OCI-LY1 (cell line): ENCODE results near the gene SDK1.

Experiments
- H2AFZ ChIP-seq: fragments of 200-600 bp; sonication (generic), shearing (Covaris generic); 2 replicates; pipeline ENCODE4 v1.6.0; 2014; ENCODE audit warnings: antibody characterized with exemption, mild to moderate bottlenecking, low read length
- H3F3A ChIP-seq: fragments of 200-600 bp; sonication (generic), shearing (Covaris generic); 2 replicates; pipeline ENCODE4 v1.6.0; 2014; ENCODE audit warnings: mild to moderate bottlenecking, antibody characterized with exemption, low read length, moderate library complexity; ENCODE audit not compliant: insufficient read depth
- H3K27ac ChIP-seq: fragments of 200-600 bp; sonication (generic); 2 replicates; pipeline ENCODE4 v1.5.1; 2014; ENCODE audit warnings: low read length, mixed run types, mild to moderate bottlenecking, low read depth; ENCODE audit not compliant: poor library complexity, severe bottlenecking
- H3K27me3 ChIP-seq: fragments of 200-600 bp; sonication (generic); 2 replicates; pipeline ENCODE4 v1.6.0; 2014; ENCODE audit warnings: antibody characterized with exemption, mild to moderate bottlenecking, low read length, moderate library complexity; ENCODE audit not compliant: insufficient read depth
- H3K36me3 ChIP-seq: fragments of 200-600 bp; sonication (generic); 2 replicates; pipeline ENCODE4 v1.6.1; 2014; ENCODE audit warnings: mild to moderate bottlenecking, antibody characterized with exemption, low read length, moderate library complexity, mixed read lengths; ENCODE audit not compliant: insufficient read depth
- H3K4me1 ChIP-seq: fragments of 200-600 bp; sonication (generic); 2 replicates; pipeline ENCODE4 v1.5.1; 2014; ENCODE audit warnings: mild to moderate bottlenecking, low read length, moderate library complexity; ENCODE audit not compliant: insufficient read depth, severe bottlenecking
- H3K4me2 ChIP-seq: fragments of 200-600 bp; sonication (generic), shearing (Covaris generic); 2 replicates; pipeline ENCODE4 v1.6.1; 2014; ENCODE audit warnings: low read length
- H3K4me3 ChIP-seq: fragments of 200-600 bp; sonication (generic); 2 replicates; pipeline ENCODE4 v1.5.1; 2014; ENCODE audit warnings: low read length, low read depth, mild to moderate bottlenecking, mixed read lengths; ENCODE audit not compliant: poor library complexity, severe bottlenecking
- H3K79me2 ChIP-seq: fragments of 200-600 bp; shearing (Covaris generic); 2 replicates; pipeline ENCODE4 v1.6.1; 2016; ENCODE audit warnings: mixed run types, low read length, mixed read lengths; ENCODE audit not compliant: insufficient read depth
- H3K9ac ChIP-seq: fragments of 200-600 bp; sonication (generic), shearing (Covaris generic); 2 replicates; pipeline ENCODE4 v1.6.1; 2014; ENCODE audit warnings: mild to moderate bottlenecking, low read length, mixed read lengths
- H3K9me2 ChIP-seq: fragments of 200-600 bp; sonication (generic), shearing (Covaris generic); 2 replicates; pipeline ENCODE4 v1.6.1; 2014; ENCODE audit warnings: low read depth, mild to moderate bottlenecking, low read length, mixed read lengths
- H3K9me3 ChIP-seq: fragments of 200-600 bp; shearing (Covaris generic); 2 replicates; pipeline ENCODE4 v1.6.1; 2014; ENCODE audit warnings: low read length, mixed read lengths
- H4K20me1 ChIP-seq: fragments of 200-600 bp; sonication (generic), shearing (Covaris generic); 2 replicates; pipeline ENCODE4 v1.6.0; 2016; ENCODE audit warnings: mild to moderate bottlenecking, low read length; ENCODE audit not compliant: insufficient read depth
- EZH2 ChIP-seq: fragments of 200-600 bp; sonication (generic), shearing (Covaris generic); IDR thresholded peaks from 2 replicates; pipeline ENCODE4 v1.8.0; 2017; ENCODE audit warnings: borderline replicate concordance, mixed run types, mild to moderate bottlenecking, antibody characterized with exemption, low read length, moderate library complexity, mixed read lengths
- TF ChIP-seq, protein P1 (sequence below): fragments of 200-600 bp; sonication (generic), shearing (Covaris generic); IDR thresholded peaks from 2 replicates; pipeline ENCODE4 v1.5.1; 2017; ENCODE audit warnings: mild to moderate bottlenecking, antibody characterized with exemption, low read length, moderate library complexity, mixed read lengths

The SDK1 gene

DNA sequence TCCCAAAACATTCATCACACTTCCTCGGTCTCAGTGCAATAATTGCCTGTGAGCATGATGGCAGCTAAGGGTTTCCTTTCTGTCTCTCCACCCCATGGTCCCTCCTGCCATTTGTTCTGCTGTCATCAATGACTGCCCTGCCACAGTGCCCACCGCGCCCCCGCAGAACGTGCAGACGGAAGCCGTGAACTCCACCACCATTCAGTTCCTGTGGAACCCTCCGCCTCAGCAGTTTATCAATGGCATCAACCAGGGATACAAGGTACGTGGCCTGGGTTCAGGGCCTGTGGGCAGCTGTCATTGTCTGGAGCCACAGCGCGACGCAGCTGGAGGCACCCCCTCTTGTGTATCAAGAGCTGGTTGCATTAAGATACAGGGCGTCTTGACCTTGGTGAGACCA lies 748.1 kb downstream of the SDK1 start:
- no peak for TF ChIP-seq EZH2
- TF ChIP-seq, protein P1, sequence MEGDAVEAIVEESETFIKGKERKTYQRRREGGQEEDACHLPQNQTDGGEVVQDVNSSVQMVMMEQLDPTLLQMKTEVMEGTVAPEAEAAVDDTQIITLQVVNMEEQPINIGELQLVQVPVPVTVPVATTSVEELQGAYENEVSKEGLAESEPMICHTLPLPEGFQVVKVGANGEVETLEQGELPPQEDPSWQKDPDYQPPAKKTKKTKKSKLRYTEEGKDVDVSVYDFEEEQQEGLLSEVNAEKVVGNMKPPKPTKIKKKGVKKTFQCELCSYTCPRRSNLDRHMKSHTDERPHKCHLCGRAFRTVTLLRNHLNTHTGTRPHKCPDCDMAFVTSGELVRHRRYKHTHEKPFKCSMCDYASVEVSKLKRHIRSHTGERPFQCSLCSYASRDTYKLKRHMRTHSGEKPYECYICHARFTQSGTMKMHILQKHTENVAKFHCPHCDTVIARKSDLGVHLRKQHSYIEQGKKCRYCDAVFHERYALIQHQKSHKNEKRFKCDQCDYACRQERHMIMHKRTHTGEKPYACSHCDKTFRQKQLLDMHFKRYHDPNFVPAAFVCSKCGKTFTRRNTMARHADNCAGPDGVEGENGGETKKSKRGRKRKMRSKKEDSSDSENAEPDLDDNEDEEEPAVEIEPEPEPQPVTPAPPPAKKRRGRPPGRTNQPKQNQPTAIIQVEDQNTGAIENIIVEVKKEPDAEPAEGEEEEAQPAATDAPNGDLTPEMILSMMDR, result no peak
- Histone ChIP-seq H3K4me3 (no peak overlapping the region), H4K20me1 (no peaks in the 10 kb centered on the region), H3K27me3 (no peaks in the 10 kb centered on the region), H3K36me3 (peaks cover 2% of the 10 kb centered on the region; the same call in 1 of the 2 replicates), H3K9me2 (no peaks in the 10 kb centered on the region), H2AFZ (no peak overlapping the region), H3K27ac (no peak overlapping the region), H3K9ac (no peak overlapping the region), H3K79me2 (no peaks in the 10 kb centered on the region), H3F3A (no peaks in the 10 kb centered on the region), H3K4me1 (peaks cover 7% of the 10 kb centered on the region), H3K9me3 (no peaks in the 10 kb centered on the region), H3K4me2 (no peak overlapping the region)

DNA sequence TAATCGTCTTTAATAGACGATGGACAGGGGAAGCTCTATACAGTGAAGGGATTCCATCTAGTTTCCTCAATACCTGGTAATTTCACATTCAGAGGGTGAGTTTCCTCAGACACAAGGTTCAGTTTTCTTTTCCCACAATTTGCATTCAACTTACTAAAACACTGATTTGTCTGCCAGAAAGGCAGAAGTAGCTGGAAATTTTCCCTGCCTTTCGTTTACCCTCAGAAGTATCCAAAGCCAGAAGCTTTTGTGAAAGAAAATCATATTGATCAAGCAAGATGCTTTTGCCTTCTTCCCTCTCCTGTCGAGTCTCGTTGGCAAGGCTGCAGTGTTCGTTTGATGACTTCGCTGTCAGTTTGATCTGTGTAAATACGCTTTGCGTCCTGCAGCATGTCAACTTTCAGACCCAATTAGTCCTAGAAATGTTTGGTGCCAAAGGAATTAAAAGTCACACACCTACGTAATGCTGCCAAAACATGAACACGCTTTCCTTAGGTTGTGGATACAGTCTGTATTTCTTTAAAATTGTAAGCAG lies 749.1 kb downstream of the SDK1 start:
- Histone ChIP-seq H2AFZ (no peak overlapping the region), H3K27ac (no peak overlapping the region), H3K27me3 (no peaks in the 10 kb centered on the region), H3K4me2 (no peak overlapping the region), H3K4me3 (no peak overlapping the region), H3K36me3 (peaks cover 8% of the 10 kb centered on the region; the same call in 1 of the 2 replicates), H3K4me1 (no peaks in the 10 kb centered on the region), H3F3A (no peaks in the 10 kb centered on the region), H3K79me2 (no peaks in the 10 kb centered on the region), H3K9me2 (no peaks in the 10 kb centered on the region), H4K20me1 (no peaks in the 10 kb centered on the region), H3K9ac (no peak overlapping the region), H3K9me3 (no peaks in the 10 kb centered on the region)
- TF ChIP-seq EZH2, result no peak
- TF ChIP-seq, protein P1, result no peak

DNA sequence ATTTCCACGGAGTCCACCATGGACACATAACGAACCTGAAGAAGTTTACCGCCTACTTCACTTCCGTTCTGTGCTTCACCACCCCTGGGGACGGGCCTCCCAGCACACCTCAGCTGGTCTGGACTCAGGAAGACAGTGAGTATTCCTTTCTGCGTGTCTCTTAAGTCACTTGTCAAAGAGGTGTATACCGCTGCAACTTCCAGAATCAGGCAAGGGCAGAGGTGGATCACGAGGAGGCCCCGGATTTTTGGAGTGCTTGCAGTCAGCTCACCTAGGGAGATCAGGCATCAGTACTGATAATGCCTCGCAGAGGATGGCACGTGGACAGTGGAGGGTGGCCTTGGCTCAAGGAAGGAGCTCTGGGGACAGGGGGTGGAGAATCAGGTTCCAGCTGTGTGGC lies 750.6 kb downstream of the SDK1 start:
- Histone ChIP-seq H3K79me2 (no peaks in the 10 kb centered on the region), H3K27me3 (no peaks in the 10 kb centered on the region), H3K9ac (no peak overlapping the region), H2AFZ (no peak overlapping the region), H3F3A (no peaks in the 10 kb centered on the region), H3K4me2 (no peak overlapping the region), H3K9me3 (no peaks in the 10 kb centered on the region), H3K4me3 (no peak overlapping the region), H3K36me3 (peaks cover 8% of the 10 kb centered on the region; the same call in 1 of the 2 replicates), H3K27ac (no peak overlapping the region), H3K4me1 (no peaks in the 10 kb centered on the region), H3K9me2 (no peaks in the 10 kb centered on the region), H4K20me1 (no peaks in the 10 kb centered on the region)
- TF ChIP-seq, protein P1, result no peak
- TF ChIP-seq EZH2, result no peak
